ENCODE results near the gene PMS2.

DNA sequence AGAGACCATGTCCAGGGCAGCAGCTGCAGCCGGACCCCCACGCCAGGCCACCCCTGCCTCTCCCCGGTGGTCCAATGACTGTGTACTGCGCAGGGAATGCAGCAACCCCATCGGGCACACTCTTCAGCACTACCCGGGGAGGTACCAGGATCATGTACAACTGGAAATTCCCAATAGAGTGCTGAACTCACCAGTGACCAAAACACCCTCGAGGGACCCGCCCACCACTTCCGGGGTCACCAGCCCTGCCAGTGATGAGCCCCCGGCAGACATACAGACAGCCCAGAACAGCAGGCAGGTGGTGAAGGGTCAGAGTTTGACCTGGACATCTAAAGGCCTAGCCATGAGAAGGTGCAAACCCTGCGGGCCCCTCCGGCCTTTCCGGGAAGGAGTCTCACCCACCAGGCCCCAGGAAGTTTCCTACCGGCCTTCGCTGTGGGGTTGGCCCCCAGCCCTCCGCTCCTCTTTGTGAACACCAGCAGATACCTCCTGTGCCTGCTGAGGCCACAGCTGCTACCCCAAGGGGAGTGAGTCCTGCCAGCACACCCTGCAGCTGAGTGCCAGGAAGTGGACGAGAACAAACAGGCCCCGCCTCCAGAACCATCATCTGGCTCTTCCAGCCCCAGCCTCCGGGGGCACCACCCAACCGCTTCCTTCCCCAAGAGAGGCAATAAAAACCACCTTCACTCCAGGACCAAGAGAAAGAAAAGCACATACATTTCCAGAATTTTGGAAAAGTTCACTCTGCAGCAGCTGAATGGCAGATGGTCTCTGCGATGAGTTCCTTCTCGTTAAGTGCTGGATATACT is 17.4 kb upstream of the PMS2 start:
- TF ChIP-seq, protein P1, sequence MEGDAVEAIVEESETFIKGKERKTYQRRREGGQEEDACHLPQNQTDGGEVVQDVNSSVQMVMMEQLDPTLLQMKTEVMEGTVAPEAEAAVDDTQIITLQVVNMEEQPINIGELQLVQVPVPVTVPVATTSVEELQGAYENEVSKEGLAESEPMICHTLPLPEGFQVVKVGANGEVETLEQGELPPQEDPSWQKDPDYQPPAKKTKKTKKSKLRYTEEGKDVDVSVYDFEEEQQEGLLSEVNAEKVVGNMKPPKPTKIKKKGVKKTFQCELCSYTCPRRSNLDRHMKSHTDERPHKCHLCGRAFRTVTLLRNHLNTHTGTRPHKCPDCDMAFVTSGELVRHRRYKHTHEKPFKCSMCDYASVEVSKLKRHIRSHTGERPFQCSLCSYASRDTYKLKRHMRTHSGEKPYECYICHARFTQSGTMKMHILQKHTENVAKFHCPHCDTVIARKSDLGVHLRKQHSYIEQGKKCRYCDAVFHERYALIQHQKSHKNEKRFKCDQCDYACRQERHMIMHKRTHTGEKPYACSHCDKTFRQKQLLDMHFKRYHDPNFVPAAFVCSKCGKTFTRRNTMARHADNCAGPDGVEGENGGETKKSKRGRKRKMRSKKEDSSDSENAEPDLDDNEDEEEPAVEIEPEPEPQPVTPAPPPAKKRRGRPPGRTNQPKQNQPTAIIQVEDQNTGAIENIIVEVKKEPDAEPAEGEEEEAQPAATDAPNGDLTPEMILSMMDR (IDR thresholded peaks at IDR 0.05), result peak in 2 of 4 donors; percentile 18 to 20
- TF ChIP-seq POLR2A (IDR thresholded peaks at IDR 0.05), result no peak
